Hepatocyte (in vitro differentiated cells): ENCODE results near the gene KNDC1.

Experiments used
- CTCF ChIP-seq: fragments of 200-600 bp; sonication (generic); IDR thresholded peaks from 2 replicates; pipeline ENCODE4 v1.5.1; 2016; ENCODE audit warnings: antibody characterized with exemption, mild to moderate bottlenecking; ENCODE audit not compliant: poor library complexity
- EZH2 ChIP-seq: fragments of 200-600 bp; sonication (generic); IDR thresholded peaks from 2 replicates; pipeline ENCODE4 v1.6.1; 2016; ENCODE audit warnings: antibody characterized with exemption, mild to moderate bottlenecking, borderline replicate concordance

- TF ChIP-seq EZH2 = no peak
- TF ChIP-seq CTCF = no peak
Measured at GRCh38 chr10:133195096-133195495, 35.1 kb downstream of the KNDC1 start.
